GM21447 (cell line): ENCODE measurements around the gene LOXHD1.

Experiments used
- ATAC-seq: cut with Tn5 transposase; IDR thresholded peaks from one replicate; pipeline ENCODE4 v1.9.1; 2021; ENCODE audit not compliant: unreplicated experiment

The LOXHD1 gene

GRCh38 chr18:46581648-46582047 is 75.4 kb downstream of the LOXHD1 start:
- no peak for ATAC-seq

- ATAC-seq, result no peak
These were observed 78.0 kb downstream of the LOXHD1 start for GRCh38 chr18:46578987-46579386.

- no peak for ATAC-seq
These were observed 79.5 kb downstream of the LOXHD1 start for GRCh38 chr18:46577546-46577945.

- ATAC-seq, result no peak
These were observed 81.2 kb downstream of the LOXHD1 start for GRCh38 chr18:46575851-46576250.

- ATAC-seq, result no peak
These were observed 82.3 kb downstream of the LOXHD1 start for GRCh38 chr18:46574743-46575115.

- ATAC-seq, result peak; percentile 63
These were observed 82.8 kb downstream of the LOXHD1 start for GRCh38 chr18:46574000-46574742.

GRCh38 chr18:46573156-46573555 is 83.9 kb downstream of the LOXHD1 start:
- ATAC-seq, result no peak

GRCh38 chr18:46571756-46572155 is 85.3 kb downstream of the LOXHD1 start:
- no peak for ATAC-seq

GRCh38 chr18:46570666-46571065 is 86.4 kb downstream of the LOXHD1 start:
- no peak for ATAC-seq

GRCh38 chr18:46570134-46570533 is 86.9 kb downstream of the LOXHD1 start:
- no peak for ATAC-seq

- no peak for ATAC-seq
These were observed 87.8 kb downstream of the LOXHD1 start for GRCh38 chr18:46569211-46569610.

- no peak for ATAC-seq
These were observed 89.8 kb downstream of the LOXHD1 start for GRCh38 chr18:46567196-46567595.

GRCh38 chr18:46566111-46566510 is 90.9 kb downstream of the LOXHD1 start:
- no peak for ATAC-seq

GRCh38 chr18:46565256-46565655 is 91.8 kb downstream of the LOXHD1 start:
- no peak for ATAC-seq

- ATAC-seq, result no peak
These were observed 93.7 kb downstream of the LOXHD1 start for GRCh38 chr18:46563317-46563716.

GRCh38 chr18:46562674-46563192 is 94.3 kb downstream of the LOXHD1 start:
- ATAC-seq, result no peak

GRCh38 chr18:46560671-46561045 is 96.4 kb downstream of the LOXHD1 start:
- no peak for ATAC-seq

- ATAC-seq, result no peak
These were observed 96.9 kb downstream of the LOXHD1 start for GRCh38 chr18:46559946-46560670.

GRCh38 chr18:46559296-46559695 is 97.7 kb downstream of the LOXHD1 start:
- no peak for ATAC-seq

- ATAC-seq, result no peak
These were observed 100.3 kb downstream of the LOXHD1 start for GRCh38 chr18:46556590-46557206.

- no peak for ATAC-seq
These were observed 101.3 kb downstream of the LOXHD1 start for GRCh38 chr18:46555724-46556123.

GRCh38 chr18:46555213-46555612 is 101.8 kb downstream of the LOXHD1 start:
- ATAC-seq, result no peak
